Lower leg skin (tissue), 3 donors: Measurements from ENCODE around the gene SLC25A26.

Experiments used
- CTCF ChIP-seq, 3 donors: fragments of 450-650 bp; IDR thresholded peaks; one replicate each; pipeline ENCODE4 v1.5.1; 2016; ENCODE audit warnings: antibody characterized with exemption in 3 of 3, mild to moderate bottlenecking in 3 of 3, moderate library complexity in 2 of 3
- POLR2A ChIP-seq, 2 donors: fragments of 450-650 bp; IDR thresholded peaks; one replicate each; pipeline ENCODE4 v1.6.1; 2016 to 2017; ENCODE audit warnings: antibody characterized with exemption in 2 of 2, mild to moderate bottlenecking in 1 of 2, moderate library complexity in 1 of 2

- TF ChIP-seq CTCF (IDR thresholded peaks at IDR 0.05), result no peak
- TF ChIP-seq POLR2A (IDR thresholded peaks at IDR 0.05), result no peak
Measured at GRCh38 chr3:66220066-66220465, 735 bp upstream of the SLC25A26 start.
